GM19239 (cell line): Measurements from ENCODE around the gene SREBF1.

Experiments
- DNase-seq: peaks from one replicate; pipeline ENCODE4 v3.0.0; 2011; ENCODE audit warnings: low spot score; ENCODE audit not compliant: insufficient read length
- FAIRE-seq: peaks from 2 replicates; lab custom pipeline; 2011; peaks lifted over from hg19 to GRCh38; lab: Jason Lieb, UNC

The SREBF1 gene

DNA sequence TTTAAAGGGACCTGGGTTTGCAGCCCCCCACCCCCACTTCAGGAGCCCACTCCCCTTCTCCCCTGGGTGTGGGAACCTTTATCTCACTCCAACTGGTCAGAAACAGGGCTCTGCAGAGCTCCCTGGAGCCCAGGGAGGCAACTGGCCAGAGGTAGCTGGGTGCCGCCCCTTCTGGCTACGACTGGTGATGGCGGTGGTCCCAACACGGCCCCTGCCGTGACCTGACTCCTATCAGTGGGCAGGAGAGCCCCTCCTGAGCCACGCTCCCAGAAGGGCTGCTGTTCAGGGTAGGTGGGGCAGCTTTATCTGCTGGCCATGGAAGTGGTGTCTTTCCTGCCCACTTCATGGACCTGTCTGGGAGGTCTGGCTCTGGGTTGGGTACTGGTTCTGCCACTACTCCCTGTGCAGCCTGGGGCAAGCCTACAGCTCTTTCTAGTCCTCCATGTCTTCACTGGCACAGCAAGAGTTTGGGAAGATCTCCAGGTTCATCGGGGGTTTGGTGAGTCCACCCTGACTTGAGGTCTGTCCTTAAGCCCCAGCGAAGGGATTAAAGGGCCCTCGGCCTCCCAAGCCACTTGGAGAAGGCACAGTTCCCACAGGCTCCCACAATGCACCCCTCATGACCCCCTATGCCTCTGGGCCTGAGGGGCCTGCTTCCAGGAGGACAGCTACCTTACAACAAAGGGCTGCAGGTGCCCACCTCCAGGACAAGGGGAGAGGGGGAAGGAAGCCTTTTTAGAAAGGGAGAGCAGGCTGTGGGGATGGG, 5.5 kb upstream of the SREBF1 start:
- FAIRE-seq (no peak), DNase-seq (no peak)

DNA sequence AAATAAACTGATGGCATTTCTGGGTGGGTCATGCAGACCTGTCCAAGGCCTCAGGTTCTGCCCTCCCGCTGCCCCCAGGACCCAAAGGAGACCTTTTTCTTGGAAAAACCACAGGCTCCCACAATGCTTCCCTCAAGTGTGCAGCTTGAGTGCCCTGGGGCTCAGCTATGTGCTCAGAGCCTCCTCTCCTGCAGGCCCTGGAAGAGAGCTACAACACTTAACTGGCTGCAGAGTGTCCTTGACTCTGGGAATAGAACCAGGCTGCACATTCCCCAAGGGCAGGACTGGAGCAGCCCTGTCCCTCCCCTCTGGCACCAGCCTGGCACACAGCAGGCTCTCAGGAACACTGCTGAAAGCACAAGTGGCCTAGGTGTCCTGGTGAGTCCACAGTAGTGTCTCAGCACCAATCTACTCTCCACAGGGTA, 4.8 kb upstream of the SREBF1 start:
- FAIRE-seq (no peak), DNase-seq (no peak)

DNA sequence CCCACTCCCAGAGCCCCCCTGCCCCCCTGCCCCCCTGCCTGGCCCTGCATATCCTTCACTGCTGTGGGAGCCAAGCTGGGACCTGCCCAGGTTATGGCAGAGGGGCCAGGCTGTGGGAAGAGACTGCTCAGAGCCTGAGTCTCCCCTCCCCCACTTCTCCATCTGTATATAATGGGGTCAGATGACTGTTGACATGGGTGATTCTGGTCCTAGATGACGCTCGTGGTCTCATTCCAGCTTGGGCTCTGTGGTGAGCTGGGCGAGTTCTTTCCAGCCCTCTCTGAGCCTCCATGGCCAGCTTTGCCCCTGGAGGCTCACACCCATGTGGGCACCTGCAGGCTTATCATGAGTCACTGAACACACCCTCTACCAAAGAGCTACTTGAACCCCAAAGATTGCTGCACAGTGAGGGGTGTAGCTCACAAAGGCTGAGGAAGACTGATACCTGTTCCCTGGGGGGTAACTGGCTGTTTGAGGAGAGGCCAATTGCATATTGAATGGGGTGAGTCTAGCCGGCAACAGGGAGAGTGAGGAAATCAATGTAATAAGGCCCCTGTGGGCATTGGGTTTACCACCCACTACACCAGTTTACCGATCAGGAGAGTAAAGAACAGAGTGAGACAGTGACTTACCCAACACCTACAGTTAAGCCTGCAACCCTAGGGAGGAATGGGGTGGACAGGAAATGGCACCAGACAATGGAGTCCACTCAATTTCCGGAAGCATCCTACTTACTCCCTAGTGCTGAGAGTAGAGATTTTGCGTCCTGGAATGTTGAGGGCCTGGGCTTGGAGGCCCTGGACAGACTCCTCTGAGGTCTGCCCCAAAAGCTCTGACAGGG, 4.2 kb upstream of the SREBF1 start:
- DNase-seq = no peak
- FAIRE-seq = peak; percentile 66

DNA sequence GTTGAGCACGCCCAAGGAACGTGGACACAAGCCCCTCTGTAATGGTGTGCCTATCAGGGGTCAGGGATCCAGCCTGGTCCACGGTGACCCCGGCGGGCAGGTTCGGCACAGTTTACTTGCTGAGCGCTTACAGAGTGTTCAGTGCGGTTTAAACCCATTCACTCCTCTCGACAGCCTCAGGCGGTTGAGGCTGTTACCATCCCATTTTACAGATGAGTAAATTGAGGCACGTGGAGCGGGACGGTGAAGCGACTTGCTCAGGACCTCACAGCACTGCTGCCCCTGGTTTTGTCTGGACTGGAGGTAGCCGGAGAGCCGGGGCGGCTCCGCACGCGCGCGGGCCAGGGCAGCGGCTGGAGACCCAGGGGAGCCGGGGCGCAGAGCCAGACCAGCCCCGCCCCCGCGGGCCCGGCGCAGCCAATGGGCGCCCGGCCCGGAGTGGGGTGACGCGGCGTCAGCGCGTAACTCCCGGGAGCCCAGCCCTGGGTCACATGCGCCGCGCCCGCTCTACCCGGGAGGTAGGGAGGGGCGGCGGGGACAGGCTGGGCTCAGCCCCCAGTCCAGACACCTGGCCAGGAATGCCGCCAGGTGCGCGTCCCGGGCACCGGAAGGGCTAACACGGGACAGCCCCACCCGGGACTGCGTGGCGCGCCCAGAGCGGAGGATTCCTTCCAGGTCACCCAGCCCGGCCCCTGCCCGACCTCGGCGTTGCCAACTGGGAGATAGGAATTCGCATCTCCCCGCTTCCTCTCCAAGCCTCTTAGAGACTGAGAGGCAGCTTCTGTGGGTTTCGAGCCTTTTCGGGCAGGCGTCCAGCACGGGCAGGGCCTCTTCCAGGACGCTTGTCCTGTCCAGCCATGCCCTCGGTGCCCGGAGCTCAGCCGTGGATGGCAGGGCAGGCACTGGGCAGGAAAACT, 3.3 kb upstream of the SREBF1 start:
- DNase-seq (peak; percentile 94), FAIRE-seq (peak; percentile 84)

DNA sequence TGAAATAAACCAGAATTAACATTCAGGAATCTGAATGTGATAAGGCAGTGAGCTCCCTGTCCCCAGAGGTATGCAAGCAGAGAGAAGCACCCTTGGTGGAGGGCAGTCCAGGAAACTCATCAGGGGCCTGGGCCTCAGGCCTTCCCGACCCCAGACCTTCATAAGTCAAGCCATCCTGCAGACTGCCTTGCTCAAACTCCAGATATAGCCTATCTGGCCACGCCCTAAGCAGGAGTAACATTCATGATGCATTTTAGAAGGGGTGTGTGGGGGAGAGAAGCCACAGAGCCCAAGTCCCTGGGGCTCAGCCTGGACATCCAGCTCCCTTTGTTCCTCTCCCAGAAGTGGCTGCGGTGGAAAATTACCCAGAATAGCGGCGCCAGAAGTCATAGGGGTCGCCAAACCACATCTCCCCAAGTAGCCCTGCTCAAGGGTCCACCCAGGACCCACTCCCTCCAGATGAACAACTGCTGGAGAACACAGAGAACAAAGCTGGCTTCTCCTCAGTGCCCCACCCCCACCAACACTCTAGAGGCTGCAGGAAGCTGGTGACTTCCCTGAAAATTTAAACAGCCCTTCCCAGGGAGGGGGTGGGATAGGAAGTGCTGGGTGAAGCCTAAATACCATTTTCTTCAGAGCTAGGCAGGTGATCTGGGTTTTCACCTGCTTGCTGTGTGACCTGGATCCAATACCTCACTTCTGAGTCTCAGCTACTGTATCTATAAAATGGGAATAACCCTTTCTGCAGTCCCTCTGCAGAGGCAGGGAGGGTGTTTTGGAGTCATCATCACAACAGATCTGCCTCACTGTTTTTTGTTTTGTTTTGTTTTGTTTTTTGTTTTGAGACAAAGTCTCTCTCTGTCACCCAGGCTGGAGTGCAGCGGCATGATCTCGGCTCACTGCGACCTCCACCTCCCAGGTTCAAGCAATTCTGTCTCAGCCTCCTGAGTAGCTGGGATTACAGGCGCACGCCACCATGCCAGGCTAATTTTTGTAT, 1.5 kb upstream of the SREBF1 start:
- no peak for FAIRE-seq
- no peak for DNase-seq

DNA sequence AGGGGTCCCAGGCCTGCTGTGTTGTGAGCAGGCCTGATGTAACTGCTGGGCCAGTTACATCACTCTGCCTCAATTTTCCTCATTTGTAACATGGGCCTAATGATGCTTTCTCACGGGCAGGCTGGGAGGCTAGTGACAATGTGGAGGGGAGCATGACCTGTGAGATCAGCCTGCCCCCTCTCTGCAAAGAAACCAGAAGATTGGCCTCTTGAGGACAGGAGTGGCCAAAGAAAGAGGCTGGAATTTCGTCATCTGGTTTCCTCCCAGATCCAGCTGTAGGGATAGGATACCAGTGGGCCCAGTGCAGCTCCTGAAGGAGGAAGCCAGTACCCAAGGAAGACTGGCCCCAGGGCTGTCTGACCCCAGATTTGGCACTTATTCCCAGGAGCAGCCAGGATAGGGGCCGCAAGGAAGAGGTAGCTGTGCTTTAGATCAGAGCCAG, 615 bp upstream of the SREBF1 start:
- FAIRE-seq (no peak), DNase-seq (no peak)

DNA sequence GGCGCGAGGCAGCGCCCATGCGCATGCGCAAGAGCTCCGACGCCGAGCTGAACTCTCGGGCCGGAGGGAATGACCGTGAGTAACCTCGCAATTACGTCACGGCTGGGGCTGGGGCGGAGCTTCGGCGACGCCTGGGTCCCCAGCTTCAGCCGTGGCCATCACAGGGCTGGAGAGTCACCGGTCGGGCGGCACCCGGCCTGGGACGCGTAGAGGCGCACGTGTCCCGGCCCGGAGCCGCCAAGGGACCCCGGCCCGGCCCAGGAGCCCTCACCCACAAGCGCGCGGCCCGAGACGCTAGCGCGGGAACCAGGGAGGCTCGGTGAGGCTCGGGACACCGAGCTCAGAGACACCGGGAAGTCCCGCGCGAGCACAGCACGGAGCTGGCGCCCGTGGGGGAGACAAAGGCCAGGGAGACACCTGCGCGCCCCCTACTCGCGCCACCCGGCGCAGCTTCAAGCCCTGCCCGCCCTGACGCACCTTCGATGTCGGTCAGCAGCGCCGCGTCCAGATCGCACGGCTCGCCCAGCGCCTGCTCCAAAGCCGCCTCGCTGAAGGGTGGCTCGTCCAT, 452 bp downstream of the SREBF1 start:
- DNase-seq (peak; percentile 91), FAIRE-seq (peak; percentile 96)

DNA sequence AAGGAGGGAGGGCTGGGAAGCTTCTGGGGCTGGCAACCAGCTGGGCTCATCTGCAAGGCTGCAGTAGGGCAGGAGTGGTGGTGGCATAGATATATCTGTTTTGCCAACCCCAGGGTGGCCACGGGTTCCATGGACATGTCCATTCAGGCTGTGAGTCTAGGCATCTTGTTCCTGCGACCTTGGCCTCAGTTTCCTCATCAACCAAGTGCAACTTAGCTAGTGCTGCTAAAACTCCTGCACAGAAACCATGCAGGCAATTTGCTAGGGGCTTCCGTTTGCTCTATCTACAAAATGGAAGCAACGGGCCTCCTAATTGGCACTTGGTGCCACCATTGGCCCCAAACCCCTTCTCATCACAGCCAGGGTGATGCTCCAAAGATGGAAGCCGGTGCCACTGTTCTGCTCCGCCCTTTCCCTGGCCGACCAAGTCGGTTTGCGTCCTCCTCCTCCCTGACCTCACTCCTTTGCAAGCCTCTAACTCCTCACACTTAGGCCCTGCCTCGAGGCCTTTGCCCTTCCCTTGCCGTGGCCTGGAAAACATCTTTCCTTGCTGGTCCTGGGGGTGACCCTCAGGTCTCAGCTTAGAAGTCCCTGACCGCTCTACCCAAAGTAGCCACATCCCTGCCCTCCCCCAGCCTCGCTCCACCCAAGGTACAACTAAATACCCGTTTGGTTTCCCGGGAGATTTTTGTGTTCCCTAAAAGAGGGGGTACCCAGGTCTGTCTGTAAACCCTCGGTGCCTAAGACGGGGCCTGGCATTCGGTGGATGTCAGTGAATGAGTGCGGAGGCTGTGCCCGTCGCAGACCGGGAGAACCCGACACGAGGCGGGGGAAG, 1.2 kb downstream of the SREBF1 start:
- no peak for FAIRE-seq
- DNase-seq = no peak

DNA sequence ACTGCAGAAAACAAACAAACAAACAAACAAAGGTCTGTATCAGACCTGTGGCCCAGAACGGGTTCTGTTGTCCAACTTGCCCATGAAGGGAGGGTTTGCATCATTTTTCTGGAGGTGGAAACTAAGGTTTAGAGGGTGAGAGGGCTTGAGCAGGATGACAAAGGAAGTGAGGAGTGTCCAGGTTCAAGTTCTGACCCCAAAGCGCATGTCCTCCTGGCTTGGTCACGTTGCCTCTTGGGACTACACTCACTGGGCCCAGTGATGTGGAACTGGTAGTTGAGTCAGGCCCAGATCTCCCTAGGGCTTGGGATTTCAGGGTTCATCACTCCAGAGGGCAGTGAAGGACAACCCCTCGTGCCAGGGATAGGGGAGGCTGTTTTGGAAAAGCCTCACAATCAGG, 1.8 kb downstream of the SREBF1 start:
- FAIRE-seq = no peak

DNA sequence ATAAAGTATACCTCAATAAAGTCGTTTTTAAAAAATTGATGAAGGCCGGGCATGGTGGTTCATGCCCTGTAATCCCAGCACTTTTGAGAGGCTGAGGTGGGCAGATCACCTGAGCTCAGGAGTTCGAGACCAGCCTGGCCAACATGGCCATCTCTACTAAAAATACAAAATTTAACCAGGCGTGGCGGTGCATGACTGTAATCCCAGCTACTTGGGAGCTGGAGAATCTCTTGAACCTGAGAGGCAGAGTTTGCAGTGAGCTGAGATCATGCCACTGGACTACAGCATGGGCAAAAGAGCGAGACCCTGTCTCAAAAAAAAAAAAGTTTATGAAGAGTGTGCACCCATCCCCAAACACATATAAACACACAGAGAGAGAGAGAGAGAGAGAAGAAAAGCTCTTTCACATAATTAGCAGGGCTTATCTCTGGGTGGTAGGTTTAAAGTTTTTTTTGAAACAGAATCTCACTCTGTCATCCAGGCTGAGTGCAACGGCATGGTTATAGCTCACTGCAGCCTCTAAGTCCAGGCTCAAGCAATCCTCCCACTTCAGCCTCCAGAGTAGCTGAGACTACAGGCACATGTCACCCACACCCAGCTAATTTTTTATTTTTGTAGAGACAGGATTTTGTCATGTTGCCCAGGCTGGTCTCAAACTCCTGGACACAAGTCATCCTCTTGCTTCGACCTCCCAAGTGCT, 3.0 kb downstream of the SREBF1 start:
- FAIRE-seq (no peak), DNase-seq (no peak)

More for the DNA sequence above, 1.8 kb downstream of the SREBF1 start:
- no peak for DNase-seq

DNA sequence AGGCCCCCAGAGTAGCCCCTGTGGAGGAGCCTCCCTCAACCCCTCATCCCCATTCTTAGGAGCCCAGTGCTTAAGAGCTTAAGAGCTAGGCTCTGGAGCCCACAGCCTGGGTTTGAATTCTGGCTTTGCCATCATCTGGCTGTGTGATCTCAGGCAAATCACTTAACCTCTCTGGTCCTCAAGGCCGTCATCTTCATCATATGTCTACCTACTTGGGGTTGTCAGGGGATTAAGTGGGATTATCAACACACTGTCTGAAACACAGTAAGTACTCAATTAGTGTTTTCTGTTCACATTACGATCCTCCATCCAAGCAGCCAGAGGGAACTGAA, 4.8 kb downstream of the SREBF1 start:
- DNase-seq (no peak), FAIRE-seq (no peak)

DNA sequence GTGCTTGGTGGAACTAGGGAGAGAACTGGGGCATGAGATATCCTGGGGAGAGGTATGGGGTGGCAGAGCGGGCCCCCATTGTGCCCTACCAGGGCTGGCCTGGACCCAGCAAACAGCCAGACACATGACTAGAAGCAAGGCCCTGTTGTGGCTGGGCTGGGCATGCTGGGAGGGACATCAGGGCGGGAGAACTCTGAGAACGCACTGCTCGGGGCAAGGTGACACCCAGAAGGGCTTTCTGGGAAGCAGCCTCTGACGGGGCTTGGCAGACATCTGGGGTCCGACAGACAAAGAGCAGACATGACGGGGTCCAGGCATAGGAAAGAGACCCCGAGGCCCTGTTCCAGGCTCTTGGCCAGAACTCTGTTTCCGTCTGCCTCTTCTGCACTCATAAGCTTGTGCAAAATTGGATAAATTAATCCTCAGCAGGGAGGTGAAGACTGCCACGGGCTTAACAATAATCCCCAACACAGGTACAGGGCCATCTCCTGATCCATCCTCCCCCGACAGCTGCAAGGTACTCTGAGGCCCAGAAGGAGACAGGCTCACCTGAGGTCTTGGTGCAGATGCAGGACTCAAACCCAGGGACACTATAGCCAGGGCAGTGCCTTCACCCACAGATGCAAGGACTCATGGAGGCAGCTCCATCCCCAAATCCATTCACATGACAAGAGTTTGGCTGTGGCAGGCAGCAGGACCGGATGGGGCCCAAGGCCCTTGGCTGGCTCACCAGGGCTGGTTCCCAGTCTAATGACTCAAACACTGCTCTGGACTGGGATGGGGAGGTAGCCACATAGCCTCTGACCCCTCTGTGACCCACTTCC, 5.4 kb downstream of the SREBF1 start:
- FAIRE-seq (no peak), DNase-seq (no peak)

DNA sequence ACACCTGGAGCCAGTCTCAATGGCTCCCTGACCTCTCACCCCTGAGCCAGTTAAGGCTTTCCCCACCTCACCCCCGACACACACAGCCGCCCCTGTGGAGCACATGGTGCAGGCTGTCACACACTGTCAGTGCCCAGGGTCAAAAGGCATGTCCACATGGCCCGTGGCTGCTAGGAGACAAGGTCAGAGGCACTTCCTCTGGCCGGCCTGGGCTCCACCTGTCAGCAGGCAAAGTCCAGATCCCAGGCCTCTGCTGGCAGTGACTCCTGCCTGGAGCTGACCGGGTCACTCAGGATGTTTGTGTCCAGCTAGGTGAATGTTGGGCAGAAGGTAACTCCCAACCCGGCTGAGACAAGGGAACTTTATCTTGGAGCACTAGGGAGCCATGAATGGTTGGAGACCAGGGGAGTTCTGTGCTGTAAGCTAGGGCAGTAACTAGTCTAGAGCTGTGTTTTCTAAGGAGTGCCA, 6.0 kb downstream of the SREBF1 start:
- FAIRE-seq (no peak), DNase-seq (no peak)

DNA sequence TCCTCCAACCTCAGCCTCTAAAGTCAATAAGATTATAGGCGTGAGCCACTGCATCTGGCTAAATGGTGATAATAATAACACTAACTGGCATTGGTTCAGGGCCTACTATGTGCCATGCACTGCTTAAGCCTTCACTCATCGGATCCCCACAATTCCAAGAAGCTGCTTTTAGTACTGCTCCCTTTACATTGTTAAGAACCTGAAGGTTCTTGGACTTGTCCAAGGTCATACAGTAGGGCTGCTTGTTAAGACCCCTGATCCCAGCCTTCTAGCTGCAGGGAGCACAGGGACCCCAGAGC, 6.6 kb downstream of the SREBF1 start:
- FAIRE-seq = no peak
- no peak for DNase-seq

DNA sequence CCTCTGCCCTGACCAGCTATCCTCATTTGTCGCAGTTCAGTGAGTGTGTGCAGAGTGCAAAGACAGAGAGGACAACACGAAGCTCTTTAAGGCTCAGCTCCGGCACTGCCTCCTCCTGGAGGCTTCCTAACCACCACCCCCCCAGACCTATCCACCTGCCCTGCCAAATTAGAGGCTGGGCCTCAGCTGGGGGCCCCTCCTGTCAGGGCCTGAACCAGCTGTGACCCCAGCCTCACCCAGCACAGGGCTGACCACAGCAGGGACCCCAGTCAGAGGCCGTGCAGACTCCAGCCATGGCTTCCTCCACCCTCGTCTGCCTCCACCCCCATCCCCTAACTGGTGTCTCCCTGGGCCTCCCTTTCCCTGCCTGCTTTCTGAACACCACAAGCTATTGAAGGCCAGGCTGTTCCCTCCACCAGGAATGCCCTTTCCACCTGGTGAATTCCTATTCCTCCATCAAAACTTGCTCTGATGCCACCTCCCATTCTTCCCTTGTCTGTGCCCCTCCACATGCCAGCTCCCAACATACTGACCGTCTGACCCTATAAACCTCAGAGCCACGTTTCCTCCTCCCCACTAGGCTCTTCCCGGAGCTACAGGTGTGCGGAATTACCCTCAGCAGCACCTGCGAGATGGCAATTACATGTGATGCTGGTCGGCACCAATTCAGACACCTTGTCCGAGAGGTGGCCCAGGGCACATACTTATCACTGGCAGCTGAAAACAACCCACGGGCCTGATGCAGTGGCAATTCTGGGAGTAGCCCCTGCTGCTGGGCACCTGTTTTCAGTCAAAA, 8.8 kb downstream of the SREBF1 start:
- FAIRE-seq = no peak

More for the DNA sequence above, 8.8 kb downstream of the SREBF1 start:
- DNase-seq = no peak
